RWPE2 (cell line): ENCODE measurements around the gene DGKD.

Source experiments
- ATAC-seq: fragments of 200-7000 bp; cut with Tn5 transposase; 3 replicates; pipeline ENCODE4 v1.9.1; 2021; ENCODE audit warnings: low read depth
- DNase-seq: peaks from one replicate; pipeline ENCODE4 v3.0.0-alpha.2; 2020; ENCODE audit warnings: low spot score
- H3K27ac ChIP-seq: fragments of 450-650 bp; 2 replicates; pipeline ENCODE4 v1.5.1; 2017; ENCODE audit warnings: mild to moderate bottlenecking; ENCODE audit not compliant: poor library complexity, severe bottlenecking
- H3K27me3 ChIP-seq: fragments of 250-450 bp; sonication (Bioruptor Pico); 2 replicates; pipeline ENCODE4 v1.5.1; 2021; ENCODE audit warnings: mild to moderate bottlenecking, moderate library complexity; ENCODE audit not compliant: insufficient read depth, poor library complexity, severe bottlenecking
- H3K36me3 ChIP-seq: fragments of 250-450 bp; sonication (Bioruptor Pico); 2 replicates; pipeline ENCODE4 v1.5.1; 2020; ENCODE audit warnings: low read depth, mild to moderate bottlenecking, moderate library complexity
- H3K4me1 ChIP-seq: fragments of 250-450 bp; sonication (Bioruptor Pico); 2 replicates; pipeline ENCODE4 v1.5.1; 2021; ENCODE audit warnings: mild to moderate bottlenecking, moderate library complexity; ENCODE audit not compliant: insufficient read depth, poor library complexity, severe bottlenecking
- H3K4me3 ChIP-seq: fragments of 250-450 bp; sonication (Bioruptor Pico); 2 replicates; pipeline ENCODE4 v1.5.1; 2021; ENCODE audit warnings: mild to moderate bottlenecking, moderate library complexity; ENCODE audit not compliant: severe bottlenecking
- H3K9me3 ChIP-seq: fragments of 250-450 bp; sonication (Bioruptor Pico); 2 replicates; pipeline ENCODE4 v1.5.1; 2021; ENCODE audit warnings: mild to moderate bottlenecking, moderate library complexity; ENCODE audit not compliant: severe bottlenecking
- TF ChIP-seq, protein P1 (sequence below): fragments of 450-650 bp; IDR thresholded peaks from one replicate; pipeline ENCODE4 v1.5.1; 2017; ENCODE audit warnings: mild to moderate bottlenecking, moderate library complexity; ENCODE audit not compliant: poor library complexity, severe bottlenecking

DGKD gene

DNA sequence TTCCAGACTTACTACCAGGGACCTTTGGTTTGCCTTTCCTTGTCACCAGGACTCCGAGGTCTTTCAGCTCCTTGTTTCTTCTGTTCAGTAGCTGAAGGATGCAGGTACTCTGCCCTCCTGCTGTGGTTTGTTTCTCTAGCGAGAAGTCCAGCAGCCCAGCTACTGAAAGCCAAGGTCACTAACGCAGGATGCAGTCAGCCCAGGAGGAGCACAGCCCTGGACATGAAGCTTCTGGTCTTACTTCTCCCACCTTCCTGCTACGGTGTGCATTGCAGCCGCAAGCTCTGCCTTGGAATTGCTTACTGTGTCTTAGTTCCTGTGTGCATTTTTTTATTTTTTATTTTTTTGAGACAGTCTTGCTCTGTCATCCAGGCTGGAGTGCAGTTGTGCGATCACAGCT lies 62.4 kb downstream of the DGKD start:
- Histone ChIP-seq H3K27ac (peak overlapping the region; percentile 98), H3K9me3 (peaks cover 10% of the 10 kb centered on the region), H3K4me1 (peaks cover 61% of the 10 kb centered on the region), H3K27me3 (no peaks in the 10 kb centered on the region), H3K36me3 (no peaks in the 10 kb centered on the region; the same call in 1 of the 2 replicates), H3K4me3 (no peak overlapping the region)
- TF ChIP-seq, protein P1, sequence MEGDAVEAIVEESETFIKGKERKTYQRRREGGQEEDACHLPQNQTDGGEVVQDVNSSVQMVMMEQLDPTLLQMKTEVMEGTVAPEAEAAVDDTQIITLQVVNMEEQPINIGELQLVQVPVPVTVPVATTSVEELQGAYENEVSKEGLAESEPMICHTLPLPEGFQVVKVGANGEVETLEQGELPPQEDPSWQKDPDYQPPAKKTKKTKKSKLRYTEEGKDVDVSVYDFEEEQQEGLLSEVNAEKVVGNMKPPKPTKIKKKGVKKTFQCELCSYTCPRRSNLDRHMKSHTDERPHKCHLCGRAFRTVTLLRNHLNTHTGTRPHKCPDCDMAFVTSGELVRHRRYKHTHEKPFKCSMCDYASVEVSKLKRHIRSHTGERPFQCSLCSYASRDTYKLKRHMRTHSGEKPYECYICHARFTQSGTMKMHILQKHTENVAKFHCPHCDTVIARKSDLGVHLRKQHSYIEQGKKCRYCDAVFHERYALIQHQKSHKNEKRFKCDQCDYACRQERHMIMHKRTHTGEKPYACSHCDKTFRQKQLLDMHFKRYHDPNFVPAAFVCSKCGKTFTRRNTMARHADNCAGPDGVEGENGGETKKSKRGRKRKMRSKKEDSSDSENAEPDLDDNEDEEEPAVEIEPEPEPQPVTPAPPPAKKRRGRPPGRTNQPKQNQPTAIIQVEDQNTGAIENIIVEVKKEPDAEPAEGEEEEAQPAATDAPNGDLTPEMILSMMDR = no peak
- DNase-seq (no peak), ATAC-seq (no peak)

DNA sequence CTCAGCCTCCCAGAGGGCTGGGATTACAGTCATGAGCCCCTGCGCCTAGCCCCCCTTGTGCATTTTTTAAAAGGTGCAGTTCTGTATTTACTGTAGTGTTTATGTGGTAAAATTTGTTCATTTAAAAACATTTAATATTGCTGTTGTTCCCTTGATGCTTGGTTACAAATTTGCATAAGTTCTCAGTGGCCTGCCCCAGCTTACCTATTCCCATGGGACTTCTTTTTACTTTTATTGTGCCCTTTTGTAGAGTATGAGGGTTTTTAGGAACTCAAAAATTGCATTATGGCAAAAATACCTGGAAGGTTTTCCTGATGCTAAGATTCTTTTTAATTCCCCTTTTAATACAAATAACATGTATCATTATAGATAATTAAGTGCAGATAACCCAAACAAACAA lies 63.0 kb downstream of the DGKD start:
- H3K9me3 ChIP-seq = peaks cover 4% of the 10 kb centered on the region
- no peaks in the 10 kb centered on the region; the same call in 1 of the 2 replicates for H3K36me3 ChIP-seq
- no peaks in the 10 kb centered on the region for H3K27me3 ChIP-seq
- peak overlapping the region; percentile 98 for H3K27ac ChIP-seq
- H3K4me1 ChIP-seq = peaks cover 66% of the 10 kb centered on the region
- TF ChIP-seq, protein P1 = no peak
- H3K4me3 ChIP-seq = no peak overlapping the region
- DNase-seq (no peak), ATAC-seq (no peak)

DNA sequence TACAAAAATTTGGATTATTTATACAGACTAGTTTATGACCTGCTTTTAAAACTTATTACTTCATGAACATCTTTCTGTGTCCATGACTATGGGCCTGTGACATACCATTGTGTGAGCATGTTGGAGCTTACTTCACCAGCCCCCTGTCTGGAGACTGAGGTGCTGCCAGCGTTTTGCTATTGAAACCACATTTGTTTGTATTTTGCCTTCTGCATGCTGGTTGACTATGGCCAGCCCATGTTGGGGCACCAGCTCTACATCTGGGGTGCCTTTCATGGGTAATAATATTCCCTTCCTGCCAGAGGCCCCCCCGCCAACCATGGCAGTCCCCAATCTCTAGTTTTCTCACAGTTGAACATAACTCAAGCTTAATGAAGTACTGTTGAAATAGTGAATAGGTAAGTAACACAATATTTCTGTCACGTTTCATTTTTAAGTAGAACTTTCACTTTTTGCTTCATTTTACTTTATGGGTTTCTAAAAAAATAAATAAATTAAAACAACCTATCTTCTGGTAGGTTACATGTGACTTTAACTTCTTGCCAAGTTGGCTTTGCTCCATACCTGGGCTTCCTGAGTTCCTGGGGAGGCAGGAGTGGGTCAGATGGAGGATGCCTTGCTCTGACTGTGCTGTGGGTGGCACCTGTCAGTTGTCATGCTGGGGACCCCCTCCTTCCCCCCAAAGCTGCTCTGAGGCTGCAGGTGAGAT lies 63.9 kb downstream of the DGKD start:
- Histone ChIP-seq H3K4me3 (no peak overlapping the region), H3K27ac (peak overlapping the region; percentile 98), H3K4me1 (peaks cover 69% of the 10 kb centered on the region), H3K9me3 (no peaks in the 10 kb centered on the region), H3K36me3 (no peaks in the 10 kb centered on the region; the same call in 1 of the 2 replicates), H3K27me3 (no peaks in the 10 kb centered on the region)
- TF ChIP-seq, protein P1 = no peak
- ATAC-seq (no peak), DNase-seq (no peak)

DNA sequence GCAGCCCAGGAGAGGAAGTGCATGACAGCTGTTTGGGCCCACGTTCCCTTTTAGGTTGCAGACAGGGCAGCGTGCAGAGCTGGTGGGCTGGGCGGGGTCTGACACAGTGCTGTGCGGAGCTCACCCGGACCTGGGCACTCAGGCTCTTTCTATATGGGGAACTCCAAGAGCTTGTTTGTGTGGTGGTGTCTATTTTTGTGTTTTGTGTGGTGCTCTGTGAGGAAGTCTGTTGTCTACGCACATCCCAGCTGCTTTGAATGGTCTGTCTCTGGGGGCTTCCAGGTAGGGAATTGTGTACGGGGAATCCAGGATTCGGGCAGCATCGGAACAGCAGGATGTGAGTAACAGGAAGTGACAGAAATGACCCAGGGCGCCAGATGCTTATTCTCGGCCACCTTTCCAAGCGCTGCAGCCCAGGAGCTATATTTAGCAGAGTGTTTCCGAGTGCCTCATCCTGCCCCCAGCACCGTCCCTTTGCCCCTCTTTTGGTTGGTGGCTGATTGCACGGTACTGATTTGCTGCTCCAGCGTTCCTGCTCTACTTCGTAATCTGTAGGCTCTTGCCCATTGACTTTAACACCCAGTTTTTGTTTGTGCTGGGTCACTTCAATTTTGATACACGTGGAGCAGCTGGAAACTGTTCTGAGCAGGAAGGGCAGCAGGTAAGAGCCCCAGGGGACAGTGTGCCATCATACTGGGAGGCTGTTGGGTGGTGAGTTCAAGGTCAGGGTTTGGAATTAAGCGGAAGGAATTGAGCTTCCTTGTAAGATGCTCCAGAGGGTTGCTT lies 64.7 kb downstream of the DGKD start:
- DNase-seq (no peak), ATAC-seq (peak; percentile 26; the same call in 2 of the 3 replicates)
- H3K4me1 ChIP-seq = peaks cover 62% of the 10 kb centered on the region
- H3K27ac ChIP-seq = peak overlapping the region; percentile 98
- TF ChIP-seq, protein P1 = no peak
- H3K27me3 ChIP-seq = no peaks in the 10 kb centered on the region
- no peaks in the 10 kb centered on the region; the same call in 1 of the 2 replicates for H3K36me3 ChIP-seq
- no peak overlapping the region for H3K4me3 ChIP-seq
- no peaks in the 10 kb centered on the region for H3K9me3 ChIP-seq
